Measurements from ENCODE around the gene DCST2. TPM values are rescaled to one million over a fixed set of nuclear protein-coding genes. Genes with fewer than 3 reads are reported as not detected.

DCST2 gene
- total and polyA plus RNA-seq, 2 donors (not counting 3 experiments of a cell fraction or from before 2014, with no cell fraction given) = 0.29 to 0.51 TPM

DNA sequence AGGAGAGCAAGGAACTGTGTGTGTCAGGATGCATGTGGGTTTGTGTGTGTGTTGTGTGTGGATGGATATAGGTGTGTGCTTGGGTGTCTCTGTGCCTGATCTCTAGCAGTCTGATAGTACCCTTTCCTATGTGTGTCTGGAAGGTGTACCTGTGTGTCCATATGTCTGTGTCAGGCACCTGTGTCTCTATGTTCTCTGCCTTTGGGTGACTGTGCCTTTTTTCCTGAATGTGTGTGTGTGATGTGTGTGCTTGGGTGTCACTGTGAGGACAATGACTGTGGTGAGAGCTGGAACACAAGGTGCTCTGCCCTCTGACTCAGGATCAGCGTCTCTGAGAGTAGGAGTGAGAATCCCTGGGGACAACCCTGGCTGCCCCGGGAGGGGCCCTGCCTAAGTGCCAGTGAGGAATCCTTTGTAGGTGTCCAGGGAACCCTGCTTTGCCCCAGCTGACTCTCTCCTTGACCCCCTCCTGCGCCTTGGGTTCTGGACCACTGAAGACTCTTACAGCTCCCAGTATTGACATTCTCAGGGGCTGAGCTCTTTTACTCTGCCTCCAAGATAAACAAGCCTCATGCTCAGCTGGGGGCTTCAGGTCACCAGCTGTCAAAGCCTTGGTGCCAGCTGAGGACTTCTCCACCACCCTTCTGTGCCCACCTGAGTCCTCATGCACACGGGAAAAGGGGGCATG, 44.3 kb upstream of the DCST2 start:
- BruUV-seq (replicated peaks) = no TSS peak
- H3K9ac ChIP-seq (replicated peaks; ENCODE audit: extremely low read depth, insufficient read depth, low read length) = no peak overlapping the region
- H3K9me1 ChIP-seq (replicated peaks; ENCODE audit: control insufficient read depth, extremely low read depth, insufficient read depth, low read length) = no peaks in the 10 kb centered on the region
- no peaks in the 10 kb centered on the region for H3K36me3 ChIP-seq (ENCODE audit: control insufficient read depth in 2 of 2, extremely low read depth in 1 of 2, insufficient read depth in 2 of 2, low read length in 2 of 2)
- no peaks in the 10 kb centered on the region for H3K9me3 ChIP-seq (replicated peaks; ENCODE audit: control insufficient read depth, insufficient read depth, low read length)
- no peak overlapping the region for H3K27ac ChIP-seq (ENCODE audit: insufficient read depth, low read depth, low read length)
- no peaks in the 10 kb centered on the region for H4K20me1 ChIP-seq (replicated peaks; ENCODE audit: control insufficient read depth, extremely low read depth, insufficient read depth, low read length)
- H3K4me3 ChIP-seq (replicated peaks in 1 of 3; ENCODE audit: insufficient read depth in 1 of 3, low read depth in 1 of 3, low read length in 3 of 3) = no peak overlapping the region
- dilution Hi-C loops (cut with MboI; ENCODE audit: extremely low pct_ligation_motif_present, low sequenced_read_pairs) = no loop called here
- H3K4me2 ChIP-seq (ENCODE audit: insufficient read depth, low read length) = no peak overlapping the region
- peaks cover 35 to 41% of the 10 kb centered on the region in 2 experiments for H3K27me3 ChIP-seq (ENCODE audit: control insufficient read depth in 2 of 2, insufficient read depth in 2 of 2, low read length in 2 of 2)
- FAIRE-seq = no peak
- no peak overlapping the region for H2AFZ ChIP-seq (ENCODE audit: low read depth, low read length)
- DNase-seq (ENCODE audit: low read depth, low spot score) = no peak
- TF ChIP-seq JUN (IDR thresholded peaks at IDR 0.05; ENCODE audit: borderline replicate concordance, insufficient read depth, insufficient read length, low read depth) (no peak), EZH2 (IDR thresholded peaks at IDR 0.05; ENCODE audit: borderline replicate concordance, low read depth, low read length, severe bottlenecking) (no peak), POLR2AphosphoS5 (IDR thresholded peaks at IDR 0.05; ENCODE audit: insufficient read depth, low read depth, low read length) (no peak), POLR2A (IDR thresholded peaks at IDR 0.05; ENCODE audit: low read depth, low read length) (no peak), MYC (IDR thresholded peaks at IDR 0.05; ENCODE audit: low read depth, low read length) (no peak), GATA2 (IDR thresholded peaks at IDR 0.05; ENCODE audit: insufficient read depth, insufficient read length, low read depth, low read length) (no peak), FOS (IDR thresholded peaks at IDR 0.05; ENCODE audit: borderline replicate concordance, insufficient read depth, low read length) (no peak)
- TF ChIP-seq, protein P1, sequence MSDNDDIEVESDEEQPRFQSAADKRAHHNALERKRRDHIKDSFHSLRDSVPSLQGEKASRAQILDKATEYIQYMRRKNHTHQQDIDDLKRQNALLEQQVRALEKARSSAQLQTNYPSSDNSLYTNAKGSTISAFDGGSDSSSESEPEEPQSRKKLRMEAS (IDR thresholded peaks at IDR 0.05; ENCODE audit: insufficient read depth, insufficient read length) = no peak
- TF ChIP-seq, protein P2, sequence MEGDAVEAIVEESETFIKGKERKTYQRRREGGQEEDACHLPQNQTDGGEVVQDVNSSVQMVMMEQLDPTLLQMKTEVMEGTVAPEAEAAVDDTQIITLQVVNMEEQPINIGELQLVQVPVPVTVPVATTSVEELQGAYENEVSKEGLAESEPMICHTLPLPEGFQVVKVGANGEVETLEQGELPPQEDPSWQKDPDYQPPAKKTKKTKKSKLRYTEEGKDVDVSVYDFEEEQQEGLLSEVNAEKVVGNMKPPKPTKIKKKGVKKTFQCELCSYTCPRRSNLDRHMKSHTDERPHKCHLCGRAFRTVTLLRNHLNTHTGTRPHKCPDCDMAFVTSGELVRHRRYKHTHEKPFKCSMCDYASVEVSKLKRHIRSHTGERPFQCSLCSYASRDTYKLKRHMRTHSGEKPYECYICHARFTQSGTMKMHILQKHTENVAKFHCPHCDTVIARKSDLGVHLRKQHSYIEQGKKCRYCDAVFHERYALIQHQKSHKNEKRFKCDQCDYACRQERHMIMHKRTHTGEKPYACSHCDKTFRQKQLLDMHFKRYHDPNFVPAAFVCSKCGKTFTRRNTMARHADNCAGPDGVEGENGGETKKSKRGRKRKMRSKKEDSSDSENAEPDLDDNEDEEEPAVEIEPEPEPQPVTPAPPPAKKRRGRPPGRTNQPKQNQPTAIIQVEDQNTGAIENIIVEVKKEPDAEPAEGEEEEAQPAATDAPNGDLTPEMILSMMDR (IDR thresholded peaks at IDR 0.05; ENCODE audit: extremely low read depth in 1 of 2, insufficient read depth in 1 of 2, low read depth in 1 of 2, low read length in 2 of 2) = no peak
- peaks cover 5% of the 10 kb centered on the region for H3K4me1 ChIP-seq (ENCODE audit: control insufficient read depth, extremely low read depth, insufficient read depth, low read length)
- ChIA-PET CTCF (interaction anchor here (1.0 to 1.9 kb wide), 10 partner anchors 13 to 518 kb away, joined by 3 to 8 read pairs (median 4); partner anchors contain the start of genes ADAM15 and KRTCAP2), POLR2A (no interaction called here)
- no peaks in the 10 kb centered on the region for H3K79me2 ChIP-seq (ENCODE audit: control insufficient read depth, insufficient read depth, low read length)
- intact Hi-C loops (cut with micrococcal nuclease) = no loop called here

Data from endothelial cell of umbilical vein (primary cell).